GM21515 (cell line): ENCODE results near the gene POLG2.
"Not testable (repeated sequence)": the region's sequence is repeated elsewhere in the genome, so short reads cannot be mapped to it uniquely, and the experiment has no call there.

ENCODE experiments used
- ATAC-seq: cut with Tn5 transposase; IDR thresholded peaks from one replicate; pipeline ENCODE4 v1.9.1; 2021; ENCODE audit not compliant: unreplicated experiment

The POLG2 gene

GRCh38 chr17:64491034-64491860 lies 5.6 kb downstream of the POLG2 start:
- ATAC-seq: no peak

DNA sequence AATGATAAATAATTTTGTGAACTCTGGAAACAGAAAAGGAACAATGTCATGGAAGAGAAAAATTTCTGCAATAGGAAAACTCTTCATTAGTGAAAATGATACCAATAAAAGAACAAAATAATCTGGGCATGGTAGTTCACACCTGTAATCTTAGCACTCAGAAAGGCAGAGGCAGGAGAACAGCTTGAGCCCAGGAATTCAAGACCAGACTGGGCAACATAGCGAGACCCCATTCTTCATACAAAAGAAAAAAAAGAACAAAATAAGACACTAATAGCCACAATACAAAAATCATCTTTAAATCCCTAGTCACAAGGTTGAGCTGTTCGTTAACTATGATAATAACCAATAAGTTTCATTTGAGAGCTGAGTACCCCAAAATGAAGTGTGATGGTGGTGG lies 8.6 kb downstream of the POLG2 start:
- no peak for ATAC-seq

- ATAC-seq: no peak
Observed at GRCh38 chr17:64484380-64484779, 12.5 kb downstream of the POLG2 start.

- ATAC-seq: no peak
Observed at GRCh38 chr17:64480951-64481350, 15.9 kb downstream of the POLG2 start.

GRCh38 chr17:64477849-64478248 lies 19.0 kb downstream of the POLG2 start:
- ATAC-seq: no peak

DNA sequence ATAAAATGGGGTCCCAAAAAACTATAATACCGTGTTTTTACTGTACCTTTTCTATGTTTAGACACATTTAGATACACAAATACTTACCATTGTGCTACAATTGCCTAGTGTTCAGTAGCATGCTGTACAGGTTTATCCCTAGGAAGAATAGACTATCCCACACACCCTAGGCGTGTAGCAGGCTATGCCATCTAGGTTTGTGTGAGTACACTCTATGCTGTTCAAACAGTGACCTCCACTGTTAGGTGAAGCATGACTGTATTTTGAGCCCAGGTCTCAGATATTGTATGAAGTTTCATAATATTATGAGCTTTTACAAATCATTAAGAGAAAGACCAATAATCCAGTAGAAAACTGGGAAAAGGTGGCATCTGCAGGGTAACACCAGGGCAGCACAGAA lies 24.3 kb downstream of the POLG2 start:
- no peak for ATAC-seq

DNA sequence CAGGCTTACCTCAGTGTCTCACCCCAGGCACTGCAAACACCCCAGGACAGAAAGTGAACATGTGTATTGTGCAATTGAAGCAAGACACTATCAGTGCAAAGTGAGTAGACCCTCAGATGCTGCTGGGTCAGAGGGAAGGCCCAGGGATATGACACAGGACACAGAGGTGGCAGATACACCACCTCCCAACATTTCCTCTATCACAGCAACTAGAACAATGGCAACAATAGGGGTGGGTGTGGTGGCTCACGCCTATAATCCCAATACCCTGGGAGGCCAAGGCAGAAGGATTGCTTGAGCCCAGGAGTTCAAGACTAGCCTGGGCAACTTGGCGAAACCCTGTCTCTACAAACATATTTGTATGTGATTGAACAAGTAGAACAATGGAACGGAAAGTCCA lies 25.4 kb downstream of the POLG2 start:
- ATAC-seq: no peak

GRCh38 chr17:64470625-64471024 lies 26.2 kb downstream of the POLG2 start:
- ATAC-seq: no peak

GRCh38 chr17:64466834-64467233 lies 30.0 kb downstream of the POLG2 start:
- ATAC-seq: not testable (repeated sequence)

- ATAC-seq: no peak
Observed at GRCh38 chr17:64466019-64466735, 30.7 kb downstream of the POLG2 start.

- ATAC-seq: no peak
Observed at GRCh38 chr17:64461788-64462187, 35.1 kb downstream of the POLG2 start.

DNA sequence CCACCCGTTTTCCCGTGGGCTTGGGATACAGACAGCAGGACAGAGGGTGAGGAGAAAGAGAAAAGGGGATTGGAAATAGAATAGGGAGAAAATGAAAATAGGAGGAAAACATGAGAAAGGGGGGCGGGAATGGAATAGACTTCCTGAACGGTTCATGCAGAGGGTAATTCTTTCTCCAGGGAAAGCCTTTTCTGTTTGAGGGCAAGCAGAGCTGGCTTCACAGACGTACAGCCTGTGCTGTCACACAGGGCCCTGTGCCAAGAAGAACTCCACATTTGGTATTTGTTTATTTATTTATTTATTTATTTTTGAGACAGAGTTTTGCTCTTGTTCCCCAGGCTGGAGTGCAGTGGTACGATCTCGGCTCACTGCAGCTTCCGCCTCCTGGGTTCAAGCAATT lies 35.9 kb downstream of the POLG2 start:
- no peak for ATAC-seq

DNA sequence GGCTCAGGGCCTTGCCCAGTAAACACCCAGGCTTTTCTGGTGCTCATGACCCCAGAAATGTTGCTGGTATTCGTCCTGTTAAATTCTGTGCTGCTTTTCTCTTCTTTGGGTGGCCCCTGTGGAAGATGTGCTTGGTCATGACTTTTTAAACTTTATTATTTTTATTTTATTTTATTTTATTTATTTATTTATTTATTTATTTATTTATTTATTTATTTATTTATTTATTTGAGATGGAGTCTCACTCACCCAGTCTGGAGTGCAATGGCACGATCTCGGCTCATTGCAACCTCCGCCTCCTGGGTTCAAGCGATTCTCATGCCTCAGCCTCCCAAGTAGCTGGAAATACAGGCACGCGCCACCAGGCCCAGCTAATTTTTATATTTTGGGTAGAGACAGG lies 37.0 kb downstream of the POLG2 start:
- not testable (repeated sequence) for ATAC-seq

- ATAC-seq: no peak
Observed at GRCh38 chr17:64459284-64459747, 37.5 kb downstream of the POLG2 start.

GRCh38 chr17:64458756-64459155 lies 38.1 kb downstream of the POLG2 start:
- ATAC-seq: no peak

GRCh38 chr17:64457156-64457555 lies 39.7 kb downstream of the POLG2 start:
- no peak for ATAC-seq

- ATAC-seq: no peak
Observed at GRCh38 chr17:64455993-64456885, 40.6 kb downstream of the POLG2 start.

DNA sequence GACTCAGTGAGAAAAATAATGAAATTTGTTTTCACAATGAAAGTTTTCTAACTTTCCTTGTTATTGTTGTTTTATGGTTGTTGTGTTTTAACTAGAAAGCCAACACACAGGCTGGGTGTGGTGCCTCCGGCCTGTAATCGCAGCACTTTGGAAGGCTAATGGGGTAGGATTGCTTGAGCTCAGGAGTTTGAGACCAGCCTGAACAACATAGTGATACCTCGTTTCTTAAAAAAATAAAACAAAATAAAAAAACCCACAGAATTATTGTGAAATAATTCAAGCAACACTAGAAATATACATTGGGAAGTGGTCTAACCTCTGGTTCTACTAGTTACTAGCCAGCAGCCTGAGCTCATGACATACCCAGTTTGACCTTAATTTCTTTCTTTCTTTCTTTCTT lies 47.3 kb downstream of the POLG2 start:
- no peak for ATAC-seq

- ATAC-seq: peak; percentile 79
Observed at GRCh38 chr17:64448665-64449512, 48.0 kb downstream of the POLG2 start, which contains the start of gene MILR1. Gene MILR1 (plus strand): TSS chr17:64449115. CDS start chr17:64449169, 54 bp downstream.

DNA sequence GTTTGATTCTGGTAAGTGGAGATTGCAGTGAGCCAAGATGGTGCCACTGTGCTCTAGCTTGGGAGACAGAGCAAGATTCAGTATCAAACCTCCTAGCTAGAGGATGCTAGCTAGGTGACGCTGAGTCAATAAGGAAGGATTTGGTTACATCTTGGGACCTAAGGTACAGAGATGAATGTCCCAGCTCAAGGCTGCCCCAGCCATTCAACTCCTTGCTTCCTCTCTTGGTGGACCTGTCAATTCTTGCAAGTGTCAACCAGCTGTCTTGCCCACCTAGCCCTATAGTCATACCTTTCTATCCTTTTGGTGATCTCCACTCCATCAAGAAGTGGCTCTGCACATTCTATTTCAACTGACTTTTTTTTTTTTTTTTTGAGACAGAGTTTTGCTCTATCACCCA lies 49.3 kb downstream of the POLG2 start:
- ATAC-seq: no peak
